GM12875 (cell line): Measurements from ENCODE around the gene AURKAIP1.

Source experiments
- H3K4me3 ChIP-seq: one replicate; pipeline ENCODE4 v1.5.1; 2011; ENCODE audit warnings: low read depth, low read length, control low read depth
- CTCF ChIP-seq: IDR thresholded peaks from 2 replicates; pipeline ENCODE4 v1.5.1; 2011; ENCODE audit warnings: low read depth, mild to moderate bottlenecking, control low read depth, inconsistent platforms, low read length, moderate library complexity, borderline replicate concordance; ENCODE audit not compliant: insufficient read depth

The AURKAIP1 gene

GRCh38 chr1:1356796-1357401 is 18.1 kb downstream of the AURKAIP1 start:
- no peak overlapping the region for H3K4me3 ChIP-seq
- no peak for TF ChIP-seq CTCF

GRCh38 chr1:1356166-1356795 is 18.7 kb downstream of the AURKAIP1 start:
- no peak for TF ChIP-seq CTCF
- no peak overlapping the region for H3K4me3 ChIP-seq

DNA sequence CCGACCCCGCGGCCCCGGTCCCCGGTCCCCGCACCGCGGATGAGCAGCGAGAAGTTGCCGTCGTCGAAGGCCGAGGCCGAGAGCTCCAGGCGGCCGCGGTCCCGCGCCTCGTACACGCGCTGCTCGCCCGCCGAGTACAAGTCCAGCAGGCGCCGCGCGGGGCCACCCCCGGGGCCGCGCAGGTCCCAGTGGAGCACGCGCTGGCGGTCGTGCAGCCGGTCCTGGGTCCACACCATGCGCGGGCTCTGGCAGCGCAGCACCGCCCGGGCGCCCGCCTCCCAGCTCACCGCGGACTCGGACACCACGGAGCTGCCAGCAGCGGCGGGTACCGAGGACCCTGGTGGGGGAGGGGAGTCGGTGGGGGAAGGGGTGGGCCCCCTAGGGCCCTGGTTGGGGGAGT is 19.6 kb downstream of the AURKAIP1 start:
- H3K4me3 ChIP-seq, result no peak overlapping the region
- no peak for TF ChIP-seq CTCF

DNA sequence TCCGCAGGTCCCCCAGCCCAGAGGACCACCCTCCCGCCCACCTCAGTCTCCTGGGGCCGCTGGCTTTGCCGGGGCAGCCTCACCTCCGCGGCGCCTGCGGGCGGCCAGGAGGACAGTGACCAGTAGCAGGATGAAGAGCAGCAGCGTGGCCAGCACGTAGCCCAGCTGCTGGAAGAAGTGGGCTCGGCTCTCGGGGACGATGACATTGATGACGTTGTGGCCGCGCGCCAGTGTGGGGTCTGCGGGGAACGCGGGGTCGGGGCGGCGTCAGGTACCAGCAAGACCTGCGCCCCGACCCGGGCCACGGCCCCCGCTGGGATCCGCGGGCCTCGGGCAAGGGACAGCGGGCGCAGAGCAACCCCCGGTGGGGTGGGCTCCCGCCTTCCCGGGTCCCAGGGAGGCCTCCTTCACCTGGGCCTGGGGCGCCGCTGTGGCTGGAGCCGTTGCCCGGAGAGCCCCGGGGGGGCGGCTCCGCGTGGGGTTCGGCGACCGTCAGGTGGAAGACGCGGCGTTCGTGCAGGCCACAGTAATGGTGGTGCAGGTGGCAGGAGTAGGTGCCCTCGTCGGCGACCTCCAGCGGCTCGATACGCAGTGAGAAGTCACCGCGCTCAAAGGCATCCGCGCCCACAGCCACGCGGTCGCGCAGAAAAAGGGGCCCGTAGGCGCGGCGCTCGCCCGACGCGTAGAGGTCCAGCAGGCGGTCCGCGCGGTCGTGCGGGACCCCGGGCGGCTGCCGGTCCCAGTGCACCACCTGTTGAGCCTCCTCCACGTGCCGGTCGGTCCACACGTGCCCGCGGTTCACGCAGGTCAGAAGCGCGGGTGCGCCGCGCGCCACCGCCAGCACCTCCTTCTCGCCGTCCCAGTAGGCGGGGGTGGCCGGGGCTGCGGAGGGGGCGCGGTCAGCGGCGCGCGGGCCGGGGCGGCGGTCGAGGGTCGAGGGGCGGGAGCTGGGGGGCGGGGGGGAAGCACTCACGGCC is 20.4 kb downstream of the AURKAIP1 start:
- no peak for TF ChIP-seq CTCF
- H3K4me3 ChIP-seq, result no peak overlapping the region

- H3K4me3 ChIP-seq, result no peak overlapping the region
- no peak for TF ChIP-seq CTCF
Measured at GRCh38 chr1:1353389-1354151, 21.4 kb downstream of the AURKAIP1 start.

- no peak for TF ChIP-seq CTCF
- no peak overlapping the region for H3K4me3 ChIP-seq
Measured at GRCh38 chr1:1352786-1353388, 22.1 kb downstream of the AURKAIP1 start.
